Ovary (tissue), 9 donors: ENCODE results near the gene SETBP1. TPM values are rescaled to one million over a fixed set of nuclear protein-coding genes. Genes with fewer than 3 reads are reported as not detected.

Source experiments
- DNase-seq, 5 donors: peaks; one replicate each; pipeline ENCODE4 v3.0.0-alpha.2; 2019 to 2020
- H3K27ac ChIP-seq, 2 donors: fragments of 200-600 bp; one replicate each; pipeline versions ENCODE4 v1.5.1 to v1.8.0; 2019 to 2022
- H3K27me3 ChIP-seq: fragments of 200-600 bp; one replicate; pipeline ENCODE4 v1.8.0; 2022
- H3K36me3 ChIP-seq: fragments of 200-600 bp; sonication (generic); one replicate; pipeline ENCODE4 v1.5.1; 2019
- H3K4me1 ChIP-seq: one replicate; pipeline ENCODE4 v1.8.1; 2013; ENCODE audit warnings: mild to moderate bottlenecking, moderate library complexity; ENCODE audit not compliant: insufficient read depth
- H3K4me3 ChIP-seq: fragments of 200-600 bp; sonication (generic); one replicate; pipeline ENCODE4 v1.5.1; 2017
- H3K9me3 ChIP-seq, 2 donors: fragments of 200-600 bp in 1 of 2; sonication (generic) in 1 of 2; one replicate each; pipeline versions ENCODE4 v1.5.1 to v1.8.1; 2013 to 2019; ENCODE audit warnings: mild to moderate bottlenecking in 1 of 2, moderate library complexity in 1 of 2
- CTCF ChIP-seq, 3 donors: fragments of 450-650 bp in 2 of 3; fragments of 200-600 bp in 1 of 3; IDR thresholded peaks; one replicate each; pipeline versions ENCODE4 v1.5.1 to v1.8.0; 2016 to 2022; ENCODE audit warnings: antibody characterized with exemption in 3 of 3, mild to moderate bottlenecking in 1 of 3
- EP300 ChIP-seq: sonication (generic); formaldehyde crosslinking; IDR thresholded peaks from one replicate; pipeline ENCODE4 v1.6.1; 2017; ENCODE audit warnings: antibody characterized with exemption
- POLR2A ChIP-seq: fragments of 450-650 bp; IDR thresholded peaks from one replicate; pipeline ENCODE4 v1.6.1; 2017; ENCODE audit warnings: antibody characterized with exemption, mild to moderate bottlenecking, moderate library complexity
- WGBS, 3 donors: extraction: QIAGEN DNeasy Blood & Tissue Kit in 1 of 3; methylation state at CpG; one replicate each; pipeline versions ENCODE4 v1.1.5 to v1.1.7; 2013 to 2017; 5-methylcytosine and 5-hydroxymethylcytosine counted together
- intact Hi-C, 4 donors: fragments of 100-400 bp; cut with DNase I; formaldehyde crosslinking; loops; one replicate each; pipeline versions ENCODE4 v1.11.0 to v1.15.1; 2022 to 2023
- polyA plus RNA-seq, 2 donors: library from polyadenylated mRNA; stranded (reverse); fragments of 200-250 nt in 1 of 2; fragments of 350-450 nt in 1 of 2; fragmentation: Illumina TruSeq in 1 of 2; extraction: RNeasy Lipid Tissue Mini Kit (QIAGEN cat#74804) in 1 of 2; gene quantifications; one replicate each; pipeline ENCODE4 v1.2.3, GENCODE V29; 2013 to 2014
- total RNA-seq, 7 donors: library from RNA; depleted of rRNA in 2 of 7; stranded (reverse); fragments of >200 nt in 2 of 7; fragmentation: NEBNext Ultra II Directional in 3 of 7; extraction: Animal tissue kit (Norgen Biotek cat#: 25700) in 3 of 7; gene quantifications; one replicate each; pipeline versions ENCODE4 v1.1.0 to v1.2.4, GENCODE V29; 2016 to 2023
- donor health status: DM: no; HTN: no; CAD: no; lungs with moderate emphysema.
- donor health status: DM: no; HTN: no; CAD: no.
- donor health status: Bipolar disorder and iron deficiency.
- donor health status: DM: yes; HTN: yes; CAD: no.
- donor health status: DM: no; HTN: no; CAD: no.
- donor health status: DM: yes; HTN: yes; CAD: no.

The SETBP1 gene
- total and polyA plus RNA-seq, 9 donors = 7.8 to 53.7 (median 28.4) TPM

- no peak overlapping the region for H3K4me3 ChIP-seq
- WGBS, 3 donors = 68 to 84% (median 73%) methylated on average over 4 of the region's 4 CpGs
- no peak for TF ChIP-seq CTCF (IDR thresholded peaks at IDR 0.05)
- no peak for TF ChIP-seq EP300
- TF ChIP-seq POLR2A = no peak
- H3K4me1 ChIP-seq = peaks cover 2% of the 10 kb centered on the region
- no peak overlapping the region for H3K27ac ChIP-seq
- intact Hi-C loops = no loop called here
- DNase-seq = no peak
- no peaks in the 10 kb centered on the region for H3K9me3 ChIP-seq
- no peaks in the 10 kb centered on the region for H3K27me3 ChIP-seq
- no peaks in the 10 kb centered on the region for H3K36me3 ChIP-seq
Measured at GRCh38 chr18:45057955-45058600, 377.4 kb downstream of the SETBP1 start.

DNA sequence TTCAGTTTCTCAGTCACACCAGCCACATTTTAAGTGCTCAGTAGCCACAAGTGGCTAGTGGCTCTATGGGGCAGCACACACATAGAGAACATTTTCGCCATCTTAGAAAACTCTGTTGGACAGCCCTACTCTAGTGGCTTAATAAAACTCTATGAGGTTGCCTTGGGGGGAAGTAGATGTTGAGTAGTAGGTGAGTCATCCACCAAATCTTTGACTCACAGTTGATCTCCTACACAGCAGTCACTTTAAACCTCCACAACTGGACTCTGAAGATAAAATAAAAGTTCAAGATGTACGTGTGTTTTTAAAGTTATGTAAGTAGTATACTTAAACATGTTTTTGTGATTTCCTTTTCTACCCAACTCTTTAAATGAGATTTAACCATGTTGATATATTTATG is 379.0 kb downstream of the SETBP1 start:
- 70 to 74% (median 70%) methylated on average over 2 of the region's 2 CpGs for WGBS, 3 donors
- no peak overlapping the region for H3K27ac ChIP-seq
- intact Hi-C loops = no loop called here

DNA sequence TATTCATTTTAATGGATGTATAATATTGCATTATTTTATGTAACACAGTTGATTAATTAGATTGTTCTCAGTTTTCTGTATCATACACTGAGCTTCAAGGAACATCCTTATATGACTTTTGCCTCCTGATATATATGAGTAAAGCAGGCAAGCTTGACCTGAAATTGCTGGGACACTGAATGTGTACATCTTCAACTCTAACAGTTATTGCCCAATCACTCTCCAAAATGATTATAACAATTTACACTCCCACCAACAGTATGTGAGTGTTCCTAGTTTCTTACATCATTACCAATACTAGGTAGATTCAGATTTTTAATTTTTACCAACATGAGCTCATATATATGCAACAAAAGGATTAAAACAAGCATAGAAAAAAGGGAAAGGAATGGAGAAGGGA is 379.4 kb downstream of the SETBP1 start:
- H3K27ac ChIP-seq = no peak overlapping the region
- DNase-seq = no peak
- H3K36me3 ChIP-seq = no peaks in the 10 kb centered on the region
- peaks cover 2% of the 10 kb centered on the region for H3K4me1 ChIP-seq
- H3K4me3 ChIP-seq = no peak overlapping the region
- no peak for TF ChIP-seq POLR2A
- no peak for TF ChIP-seq CTCF (IDR thresholded peaks at IDR 0.05)
- no peak for TF ChIP-seq EP300
- intact Hi-C loops = no loop called here
- no peaks in the 10 kb centered on the region for H3K9me3 ChIP-seq
- H3K27me3 ChIP-seq = no peaks in the 10 kb centered on the region

More for the DNA sequence above, 379.0 kb downstream of the SETBP1 start:
- Histone ChIP-seq H3K4me3 (no peak overlapping the region), H3K9me3 (no peaks in the 10 kb centered on the region), H3K27me3 (no peaks in the 10 kb centered on the region), H3K36me3 (no peaks in the 10 kb centered on the region), H3K4me1 (peaks cover 2% of the 10 kb centered on the region)
- no peak for TF ChIP-seq EP300
- no peak for TF ChIP-seq CTCF (IDR thresholded peaks at IDR 0.05)
- no peak for TF ChIP-seq POLR2A
- DNase-seq = no peak

DNA sequence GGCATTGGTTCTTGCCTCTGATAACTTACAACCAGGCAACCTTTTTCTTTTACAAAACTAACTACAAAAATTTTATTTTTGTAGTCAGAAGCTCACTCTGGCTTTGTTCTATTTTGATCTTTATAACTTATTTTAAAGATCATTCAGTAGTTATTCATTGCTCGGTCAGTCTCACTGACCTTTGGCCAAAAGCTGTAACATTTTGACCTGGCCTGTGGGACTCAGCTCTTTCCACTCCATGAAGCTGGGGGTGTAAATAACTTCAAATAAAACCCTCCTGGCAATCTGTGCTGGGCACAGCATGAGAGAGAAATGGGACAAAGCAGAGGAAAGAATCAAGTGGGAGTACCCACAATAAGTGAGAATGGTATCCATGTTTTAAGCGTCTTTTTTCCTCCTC is 380.7 kb downstream of the SETBP1 start:
- no peak for DNase-seq
- Histone ChIP-seq H3K27me3 (no peaks in the 10 kb centered on the region), H3K4me3 (no peak overlapping the region), H3K36me3 (no peaks in the 10 kb centered on the region), H3K9me3 (no peaks in the 10 kb centered on the region), H3K4me1 (peaks cover 2% of the 10 kb centered on the region), H3K27ac (no peak overlapping the region)
- intact Hi-C loops = no loop called here
- WGBS, 3 donors = 67 to 78% (median 75%) methylated on average over 2 of the region's 2 CpGs
- TF ChIP-seq POLR2A = no peak

DNA sequence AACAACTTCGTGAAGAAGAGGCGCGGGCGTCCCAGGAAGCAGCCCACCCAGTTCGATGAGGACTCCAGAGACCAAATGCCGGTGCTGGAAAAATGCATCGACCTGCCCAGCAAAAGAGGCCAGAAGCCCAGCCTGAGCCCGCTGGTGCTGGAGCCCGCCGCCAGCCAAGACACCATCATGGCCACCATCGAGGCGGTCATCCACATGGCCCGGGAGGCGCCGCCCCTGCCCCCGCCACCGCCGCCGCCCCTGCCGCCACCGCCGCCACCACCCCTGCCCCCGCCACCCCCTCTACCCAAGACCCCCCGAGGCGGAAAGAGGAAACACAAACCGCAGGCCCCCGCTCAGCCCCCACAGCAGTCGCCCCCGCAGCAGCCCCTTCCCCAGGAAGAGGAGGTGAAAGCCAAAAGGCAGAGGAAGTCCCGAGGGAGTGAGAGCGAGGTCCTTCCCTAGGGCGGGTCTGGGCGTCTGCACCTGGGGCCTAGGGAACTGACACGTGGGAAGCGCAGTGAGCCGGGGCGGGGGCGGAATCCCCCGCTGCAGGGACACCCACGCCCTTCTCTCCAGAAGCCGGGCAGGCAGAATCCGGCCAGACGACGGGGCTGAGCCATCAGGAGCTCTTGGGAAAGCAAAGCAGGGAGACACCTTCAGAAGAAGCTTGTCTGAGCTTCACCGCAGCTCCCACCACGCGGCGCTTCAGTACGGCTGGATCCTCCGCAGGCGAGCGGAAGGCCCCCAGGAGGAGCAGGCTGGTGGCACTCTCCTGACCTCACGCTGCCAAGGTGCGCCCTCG is 382.8 kb downstream of the SETBP1 start:
- no peaks in the 10 kb centered on the region for H3K27me3 ChIP-seq
- 92 to 94% (median 94%) methylated on average over 50 to 55 of the region's 55 CpGs for WGBS, 3 donors
- TF ChIP-seq POLR2A = no peak
- no peak for TF ChIP-seq CTCF (IDR thresholded peaks at IDR 0.05)
- no peak for DNase-seq
- no peak overlapping the region for H3K4me3 ChIP-seq
- H3K27ac ChIP-seq = no peak overlapping the region
- no peaks in the 10 kb centered on the region for H3K4me1 ChIP-seq
- no peaks in the 10 kb centered on the region for H3K36me3 ChIP-seq
- no peaks in the 10 kb centered on the region for H3K9me3 ChIP-seq
- intact Hi-C loops = no loop called here
